AG09309 (cell line): Measurements from ENCODE around the gene HIPK1.

ENCODE experiments used
- DNase-seq: peaks from one replicate; pipeline ENCODE4 v3.0.0-alpha.2; 2010; ENCODE audit warnings: low read depth
- H3K4me3 ChIP-seq: 2 replicates; pipeline ENCODE4 v1.5.1; 2011; ENCODE audit warnings: mild to moderate bottlenecking, low read depth, low read length, moderate library complexity; ENCODE audit not compliant: control insufficient read depth
- CTCF ChIP-seq: IDR thresholded peaks from 2 replicates; pipeline ENCODE4 v1.5.1; 2011; ENCODE audit warnings: mild to moderate bottlenecking, low read depth, low read length, inconsistent platforms; ENCODE audit not compliant: insufficient read depth, control insufficient read depth; ENCODE audit errors: missing control alignments

HIPK1 gene

GRCh38 chr1:113993766-113994165 lies 64.6 kb downstream of the HIPK1 start:
- H3K4me3 ChIP-seq: no peak overlapping the region
- no peak for TF ChIP-seq CTCF
- DNase-seq: no peak

DNA sequence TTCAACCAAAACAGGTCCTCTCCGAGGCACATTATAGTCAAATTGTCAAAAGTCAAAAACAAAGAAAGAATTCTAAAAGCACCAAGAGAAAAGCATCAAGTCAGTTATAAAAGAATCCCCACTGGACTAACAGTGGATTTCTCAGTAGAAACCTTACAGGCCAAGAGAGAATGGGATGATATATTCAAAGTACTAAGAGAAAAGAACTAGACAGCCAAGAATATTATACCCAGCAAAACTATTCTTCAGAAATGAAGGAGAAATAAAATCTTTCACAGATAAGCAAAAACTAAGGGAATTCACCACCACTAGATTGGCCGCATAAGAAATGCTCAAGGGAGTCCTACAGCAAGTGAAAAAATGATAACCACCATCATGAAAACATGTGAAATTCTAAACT lies 66.3 kb downstream of the HIPK1 start:
- no peak for TF ChIP-seq CTCF
- no peak for DNase-seq
- H3K4me3 ChIP-seq: no peak overlapping the region

GRCh38 chr1:113998361-113998760 lies 69.2 kb downstream of the HIPK1 start:
- no peak for TF ChIP-seq CTCF
- no peak for DNase-seq
- no peak overlapping the region for H3K4me3 ChIP-seq

- DNase-seq: no peak
- no peak for TF ChIP-seq CTCF
- H3K4me3 ChIP-seq: no peak overlapping the region
These were observed 70.1 kb downstream of the HIPK1 start for GRCh38 chr1:113999233-113999632.

DNA sequence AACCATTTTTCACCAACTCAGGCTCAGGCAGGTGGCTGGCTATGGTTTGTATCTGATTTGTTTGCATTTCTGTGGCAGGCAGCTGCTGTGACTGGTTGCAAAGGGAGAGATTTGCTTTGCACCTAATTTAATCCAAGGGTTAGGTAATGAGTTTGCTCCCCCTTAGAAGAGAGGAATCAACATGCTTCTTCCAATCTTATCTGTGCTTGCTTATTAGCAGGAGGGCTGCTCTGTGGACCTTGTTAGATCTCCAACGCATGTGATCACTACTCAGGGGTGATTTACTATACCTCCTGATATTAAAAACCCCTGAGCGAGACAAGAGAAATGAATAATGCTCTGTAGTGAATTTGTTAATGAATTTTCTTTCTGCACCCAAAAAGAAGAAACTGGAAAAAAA lies 70.7 kb downstream of the HIPK1 start:
- TF ChIP-seq CTCF: no peak
- H3K4me3 ChIP-seq: no peak overlapping the region
- DNase-seq: no peak

- no peak overlapping the region for H3K4me3 ChIP-seq
- no peak for TF ChIP-seq CTCF
- DNase-seq: no peak
These were observed 71.3 kb downstream of the HIPK1 start for GRCh38 chr1:114000406-114000805.
